ENCODE measurements around the gene CEBPZOS.
A peak's percentile ranks its signal among the peaks of the same experiment; 100 is the strongest.

CEBPZOS gene

DNA sequence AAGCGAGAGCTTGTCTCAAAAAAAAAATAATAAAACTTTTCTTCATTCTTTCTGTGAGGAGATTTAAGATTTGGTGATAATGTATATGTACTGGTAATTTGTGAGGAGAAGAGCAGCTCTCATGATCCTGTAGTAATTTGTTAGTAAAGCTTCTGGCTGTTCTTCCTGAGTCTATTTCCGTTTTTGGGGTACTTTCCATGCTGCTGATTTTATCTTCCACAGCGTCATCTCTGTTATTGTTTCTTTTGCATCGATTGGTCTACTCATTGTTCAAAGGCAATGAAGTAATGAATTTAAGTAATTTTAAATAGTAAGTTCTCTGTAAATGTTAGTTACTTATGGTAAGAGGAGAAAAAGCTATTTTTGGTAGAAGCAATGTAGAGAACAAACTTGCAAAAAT lies 47.1 kb downstream of the CEBPZOS start:
- no peak for TF ChIP-seq POLR2A (IDR thresholded peaks at IDR 0.05; ENCODE audit: low read depth, low read length)
- FAIRE-seq, result no peak

DNA sequence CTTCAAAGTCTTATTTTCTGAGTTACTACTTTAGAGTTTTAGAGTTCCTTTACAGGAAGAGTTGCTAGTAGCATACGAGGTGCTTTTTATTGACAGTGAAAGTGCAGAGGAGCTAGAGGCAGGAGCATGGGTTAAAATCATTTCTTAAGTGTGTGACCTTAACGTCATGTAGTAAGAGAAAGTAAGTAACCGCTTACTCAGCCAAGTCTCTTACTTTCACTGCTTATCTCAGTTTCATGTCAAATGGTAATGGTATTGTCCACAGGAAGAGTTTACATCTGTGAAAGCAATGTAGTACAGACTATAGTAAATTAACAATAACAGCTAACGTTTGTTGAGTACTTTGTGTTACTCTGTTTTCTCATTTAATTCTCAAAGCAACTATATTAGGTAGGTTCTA lies 47.7 kb downstream of the CEBPZOS start:
- FAIRE-seq (no peak), DNase-seq (ENCODE audit: insufficient read length, low spot score) (no peak)
- TF ChIP-seq POLR2A (IDR thresholded peaks at IDR 0.05; ENCODE audit: low read depth, low read length), result no peak

More for the DNA sequence above, 47.1 kb downstream of the CEBPZOS start:
- no peak for DNase-seq (ENCODE audit: insufficient read length, low spot score)

DNA sequence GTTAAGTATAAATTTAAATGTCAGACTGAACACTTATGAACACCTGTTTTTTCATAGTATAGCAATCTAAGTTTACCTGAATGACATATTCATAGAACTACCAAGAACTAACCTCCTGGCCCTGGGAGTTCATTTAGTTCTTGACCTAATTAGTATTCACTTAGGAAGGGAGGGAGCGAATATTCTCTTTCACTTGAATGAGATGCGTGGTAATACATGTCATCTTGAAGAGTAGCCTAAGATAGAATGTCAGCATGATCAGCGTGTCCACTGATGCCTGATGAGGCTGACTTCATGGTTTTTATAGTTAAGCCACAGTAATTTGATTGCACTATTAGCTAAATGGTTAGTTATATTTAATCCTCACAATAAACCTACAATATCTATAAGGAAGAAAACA lies 48.5 kb downstream of the CEBPZOS start:
- TF ChIP-seq POLR2A (IDR thresholded peaks at IDR 0.05; ENCODE audit: low read depth, low read length), result no peak
- no peak for FAIRE-seq

DNA sequence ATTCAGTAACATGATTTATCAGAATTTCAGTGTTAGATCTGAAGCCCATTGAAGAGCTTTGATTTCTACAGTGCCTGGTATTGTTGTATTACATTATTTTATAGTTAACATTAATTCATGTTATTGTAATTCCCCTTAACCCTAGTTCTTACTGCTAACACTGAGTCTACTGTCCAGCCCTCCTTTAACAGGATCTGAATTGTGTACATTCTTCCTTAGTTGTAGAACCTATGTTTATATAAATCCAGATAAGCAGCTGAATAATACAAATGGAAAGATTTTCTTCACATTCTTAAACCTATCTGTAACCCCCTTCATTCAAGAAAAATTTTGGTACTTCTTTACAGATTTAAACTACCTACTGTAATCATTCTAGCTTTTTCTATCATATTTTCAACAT lies 49.9 kb downstream of the CEBPZOS start:
- TF ChIP-seq POLR2A (IDR thresholded peaks at IDR 0.05; ENCODE audit: low read depth, low read length), result no peak
- DNase-seq (ENCODE audit: insufficient read length, low spot score) (no peak), FAIRE-seq (no peak)

More for the DNA sequence above, 48.5 kb downstream of the CEBPZOS start:
- no peak for DNase-seq (ENCODE audit: insufficient read length, low spot score)

DNA sequence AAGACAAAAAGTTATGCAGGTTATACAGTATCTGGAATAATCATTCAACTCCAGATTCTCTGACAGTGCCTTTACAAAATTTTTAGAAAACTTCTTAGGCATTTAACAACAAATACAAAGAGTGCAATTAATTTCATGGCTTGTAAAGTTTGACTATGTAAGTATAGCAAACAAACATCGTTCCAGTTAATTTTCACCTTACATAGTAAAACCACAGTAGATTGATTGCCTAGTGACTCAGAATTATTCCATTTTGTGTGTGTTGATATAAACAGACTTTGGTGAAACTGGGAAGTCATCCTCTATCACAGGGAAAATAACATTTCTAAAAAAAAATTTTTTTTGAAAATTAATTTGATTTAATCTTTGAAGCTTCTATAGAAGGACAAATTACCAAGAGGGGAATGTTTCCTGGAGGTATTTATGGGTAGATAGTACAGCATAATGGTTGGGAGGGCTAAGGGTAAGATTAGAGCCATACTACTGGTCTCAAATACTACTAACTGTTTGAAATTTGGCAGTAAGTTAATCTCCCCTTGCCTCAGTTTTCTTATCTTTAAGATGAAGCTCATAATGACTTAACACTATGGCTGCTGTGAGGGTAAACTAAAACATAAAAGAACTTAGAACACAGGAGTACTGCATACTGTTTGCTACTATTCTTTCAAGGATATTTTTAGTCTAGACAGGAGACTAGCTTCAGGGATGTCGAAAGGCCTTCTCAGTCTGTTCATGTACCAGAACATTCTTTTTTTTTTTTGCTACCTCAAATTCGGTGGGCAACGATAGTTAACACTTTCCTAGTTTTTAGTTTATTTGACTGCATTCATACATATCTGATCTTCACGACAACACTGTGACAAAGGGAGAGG lies 54.8 kb downstream of the CEBPZOS start:
- peak; percentile 75 for FAIRE-seq
- DNase-seq (ENCODE audit: insufficient read length, low spot score), result no peak
- TF ChIP-seq POLR2A (IDR thresholded peaks at IDR 0.05; ENCODE audit: low read depth, low read length), result no peak
